Left ventricle myocardium inferior (tissue), 1 donor: ENCODE results near the gene STXBP6. TPM values are rescaled to one million over a fixed set of nuclear protein-coding genes. Genes with fewer than 3 reads are reported as not detected.
A peak's percentile ranks its signal among the peaks of the same experiment; 100 is the strongest.

ENCODE experiments used
- DNase-seq: peaks from one replicate; pipeline ENCODE4 v3.0.0-alpha.2; 2020
- H3K27ac ChIP-seq: fragments of 200-600 bp; replicated peaks from 2 replicates; pipeline ENCODE4 v1.8.0; 2021
- H3K27me3 ChIP-seq: fragments of 200-600 bp; 2 replicates; pipeline ENCODE4 v1.8.0; 2021; ENCODE audit warnings: low read depth
- H3K36me3 ChIP-seq: fragments of 200-600 bp; 2 replicates; pipeline ENCODE4 v1.8.0; 2021
- H3K4me1 ChIP-seq: fragments of 200-600 bp; 2 replicates; pipeline ENCODE4 v1.8.0; 2021
- H3K4me3 ChIP-seq: fragments of 200-600 bp; 2 replicates; pipeline ENCODE4 v1.8.0; 2021; ENCODE audit warnings: mild to moderate bottlenecking, moderate library complexity
- H3K9me3 ChIP-seq: fragments of 200-600 bp; replicated peaks from 2 replicates; pipeline ENCODE4 v1.8.0; 2021
- CTCF ChIP-seq: fragments of 200-600 bp; IDR thresholded peaks from 2 replicates; pipeline ENCODE4 v1.8.0; 2021; ENCODE audit warnings: antibody characterized with exemption, mild to moderate bottlenecking, borderline replicate concordance
- intact Hi-C: fragments of 100-400 bp; cut with micrococcal nuclease; formaldehyde crosslinking; loops from one replicate; pipeline ENCODE4 v1.11.0; 2022
- total RNA-seq: library from RNA; stranded (reverse); fragmentation: NEBNext Ultra II Directional; extraction: Animal tissue kit (Norgen Biotek cat#: 25700); gene quantifications from one replicate; pipeline ENCODE4 v1.2.1, GENCODE V29; 2021
- donor health status: DM: no; HTN: yes; CAD: no; lungs with severe emphysema.

Gene STXBP6
- total RNA-seq, 1 donor from 2014 or later: 21.7 TPM

GRCh38 chr14:24954037-24954699 is 95.8 kb downstream of the STXBP6 start:
- Histone ChIP-seq H3K4me1 (peaks cover 65% of the 10 kb centered on the region), H3K9me3 (no peaks in the 10 kb centered on the region), H3K27ac (peak overlapping the region; percentile 61), H3K4me3 (no peak overlapping the region), H3K36me3 (no peaks in the 10 kb centered on the region), H3K27me3 (no peaks in the 10 kb centered on the region)
- DNase-seq: no peak
- no peak for TF ChIP-seq CTCF
- intact Hi-C loops: no loop called here

GRCh38 chr14:24952851-24953666 is 96.9 kb downstream of the STXBP6 start:
- peaks cover 54% of the 10 kb centered on the region for H3K4me1 ChIP-seq
- H3K27me3 ChIP-seq: no peaks in the 10 kb centered on the region
- H3K9me3 ChIP-seq: no peaks in the 10 kb centered on the region
- no peaks in the 10 kb centered on the region for H3K36me3 ChIP-seq
- peak; percentile 45 for TF ChIP-seq CTCF
- H3K27ac ChIP-seq: peak overlapping the region; percentile 61
- no peak for DNase-seq
- intact Hi-C loops: no loop called here
- no peak overlapping the region for H3K4me3 ChIP-seq

GRCh38 chr14:24948261-24948847 is 101.6 kb downstream of the STXBP6 start:
- no peak for TF ChIP-seq CTCF
- intact Hi-C loops: no loop called here
- no peak overlapping the region for H3K27ac ChIP-seq
- H3K4me1 ChIP-seq: peaks cover 34% of the 10 kb centered on the region
- no peak overlapping the region for H3K4me3 ChIP-seq
- H3K27me3 ChIP-seq: no peaks in the 10 kb centered on the region
- H3K36me3 ChIP-seq: no peaks in the 10 kb centered on the region
- no peaks in the 10 kb centered on the region for H3K9me3 ChIP-seq
- no peak for DNase-seq

GRCh38 chr14:24947131-24947530 is 102.8 kb downstream of the STXBP6 start:
- Histone ChIP-seq H3K36me3 (no peaks in the 10 kb centered on the region), H3K4me3 (no peak overlapping the region), H3K4me1 (peaks cover 38% of the 10 kb centered on the region), H3K27me3 (no peaks in the 10 kb centered on the region), H3K27ac (no peak overlapping the region), H3K9me3 (no peaks in the 10 kb centered on the region)
- intact Hi-C loops: no loop called here
- no peak for DNase-seq
- TF ChIP-seq CTCF: no peak

GRCh38 chr14:24944800-24945199 is 105.1 kb downstream of the STXBP6 start:
- no peaks in the 10 kb centered on the region for H3K36me3 ChIP-seq
- no peaks in the 10 kb centered on the region for H3K9me3 ChIP-seq
- no peak for TF ChIP-seq CTCF
- peak overlapping the region; percentile 38 for H3K27ac ChIP-seq
- H3K4me1 ChIP-seq: peaks cover 61% of the 10 kb centered on the region
- H3K27me3 ChIP-seq: no peaks in the 10 kb centered on the region
- DNase-seq: no peak
- intact Hi-C loops: no loop called here
- no peak overlapping the region for H3K4me3 ChIP-seq
